A549 (cell line): ENCODE data around the gene PRSS1. TPM values are rescaled to one million over a fixed set of nuclear protein-coding genes. Genes with fewer than 3 reads are reported as not detected.

Experiments
- ATAC-seq, 2 experiments: fragments of 200-7000 bp in 1 of 2; fragments of >200 bp in 1 of 2; cut with Nextera tagmentation in 1 of 2; cut with Tn5 transposase in 1 of 2; 3 replicates each; pipeline versions ENCODE4 v1.8.0 to v1.9.1; 2018 to 2020; ENCODE audit warnings: mild to moderate bottlenecking in 1 of 2, moderate library complexity in 1 of 2
- CTCF ChIA-PET: fragments of 300-600 bp; sonication (Branson Sonifier 250); formaldehyde crosslinking; extraction: SDS; loops from one replicate; lab custom pipeline; 2021; ENCODE audit warnings: antibody characterized with exemption, inconsistent platforms; lab: Yijun Ruan, JAX
- POLR2A ChIA-PET: fragments of 350-600 bp; formaldehyde crosslinking; extraction: SDS; loops from one replicate; lab custom pipeline; 2021; ENCODE audit warnings: antibody characterized with exemption, inconsistent platforms; lab: Yijun Ruan, JAX
- DNase-seq, 2 experiments: peaks; one replicate each; pipeline versions ENCODE4 v3.0.0 to v3.0.0-alpha.2; 2011 to 2016; ENCODE audit warnings: low read depth in 1 of 2, low spot score in 1 of 2
- FAIRE-seq: peaks from 2 replicates; lab custom pipeline; 2011; peaks lifted over from hg19 to GRCh38; lab: Jason Lieb, UNC
- H3K27ac ChIP-seq, 2 experiments: fragments of >200 bp; sonication (Bioruptor Twin); formaldehyde crosslinking; 3 replicates each; pipeline ENCODE4 v1.5.1; 2016 to 2017
- H3K4me1 ChIP-seq: fragments of >200 bp; sonication (Bioruptor Twin); formaldehyde crosslinking; 3 replicates; pipeline ENCODE4 v1.6.1; 2016
- H3K4me2 ChIP-seq: fragments of >200 bp; sonication (Bioruptor Twin); formaldehyde crosslinking; 3 replicates; pipeline ENCODE4 v1.6.1; 2016
- H3K4me3 ChIP-seq: fragments of >200 bp; sonication (Bioruptor Twin); formaldehyde crosslinking; 3 replicates; pipeline ENCODE4 v1.5.1; 2016
- H3K9me3 ChIP-seq: fragments of >200 bp; sonication (Bioruptor Twin); formaldehyde crosslinking; 3 replicates; pipeline ENCODE4 v1.6.1; 2016
- ATOH8 ChIP-seq: fragments of 250-450 bp; sonication (Bioruptor Pico); IDR thresholded peaks from 2 replicates; pipeline ENCODE4 v1.5.0; 2020; ENCODE audit warnings: low read depth, mild to moderate bottlenecking, moderate library complexity
- BHLHE40 ChIP-seq: IDR thresholded peaks from 2 replicates; pipeline ENCODE4 v1.6.1; 2012; ENCODE audit warnings: low read depth, low read length, inconsistent platforms
- CEBPB ChIP-seq, 2 experiments: fragments of >200 bp in 1 of 2; sonication (Bioruptor Twin) in 1 of 2; formaldehyde crosslinking in 1 of 2; IDR thresholded peaks; 2 replicates each; pipeline ENCODE4 v1.6.1; 2012 to 2016
- CHD4 ChIP-seq: fragments of 200-600 bp; sonication (generic); IDR thresholded peaks from 2 replicates; pipeline ENCODE4 v1.6.1; 2016; ENCODE audit warnings: antibody characterized with exemption, mild to moderate bottlenecking, borderline replicate concordance
- E2F6 ChIP-seq: IDR thresholded peaks from 2 replicates; pipeline ENCODE4 v1.6.1; 2012; ENCODE audit warnings: low read depth, borderline replicate concordance
- EHF ChIP-seq: fragments of 250-450 bp; sonication (Bioruptor Pico); IDR thresholded peaks from 2 replicates; pipeline ENCODE4 v1.5.0; 2020; ENCODE audit warnings: mild to moderate bottlenecking
- EHMT2 ChIP-seq: fragments of 200-600 bp; sonication (generic); IDR thresholded peaks from 2 replicates; pipeline ENCODE4 v1.6.1; 2016; ENCODE audit warnings: antibody characterized with exemption, low read depth, mild to moderate bottlenecking, moderate library complexity
- ELK1 ChIP-seq: fragments of 150-350 bp; IDR thresholded peaks from 2 replicates; pipeline ENCODE4 v1.6.1; 2014; ENCODE audit warnings: low read depth, mild to moderate bottlenecking, low read length
- ESRRA ChIP-seq: fragments of 150-350 bp; IDR thresholded peaks from 2 replicates; pipeline ENCODE4 v1.6.1; 2014; ENCODE audit warnings: mild to moderate bottlenecking, low read length, borderline replicate concordance
- HOXA7 ChIP-seq: fragments of 250-450 bp; sonication (Bioruptor Pico); IDR thresholded peaks from 2 replicates; pipeline ENCODE4 v1.5.0; 2020; ENCODE audit warnings: mild to moderate bottlenecking, moderate library complexity
- PHF8 ChIP-seq: fragments of 200-600 bp; sonication (generic); IDR thresholded peaks from 2 replicates; pipeline ENCODE4 v1.6.1; 2016; ENCODE audit warnings: low read depth, mild to moderate bottlenecking, antibody characterized with exemption, moderate library complexity, borderline replicate concordance
- RAD21 ChIP-seq, 2 experiments: fragments of >200 bp in 1 of 2; sonication (Bioruptor Twin) in 1 of 2; formaldehyde crosslinking in 1 of 2; IDR thresholded peaks in 1 of 2; conservative IDR thresholded peaks in 1 of 2; 2 replicates in 1 of 2; 3 replicates in 1 of 2; pipeline ENCODE4 v1.6.1; 2012 to 2018; ENCODE audit warnings: inconsistent platforms in 1 of 2
- RCOR1 ChIP-seq: fragments of 150-350 bp; IDR thresholded peaks from 2 replicates; pipeline ENCODE4 v1.6.1; 2014; ENCODE audit warnings: antibody characterized with exemption, low read length, low read depth
- REST ChIP-seq: fragments of 200-600 bp; sonication (generic); IDR thresholded peaks from 2 replicates; pipeline ENCODE4 v1.6.1; 2016; ENCODE audit warnings: antibody characterized with exemption, mild to moderate bottlenecking, moderate library complexity
- RFX5 ChIP-seq: fragments of 450-650 bp; IDR thresholded peaks from 2 replicates; pipeline ENCODE4 v1.7.1; 2014; ENCODE audit warnings: antibody characterized with exemption, mild to moderate bottlenecking, moderate library complexity
- TP53 ChIP-seq: fragments of 250-450 bp; sonication (Bioruptor Pico); IDR thresholded peaks from 2 replicates; pipeline ENCODE4 v1.5.0; 2021; ENCODE audit warnings: mild to moderate bottlenecking, moderate library complexity
- ZC3H11A ChIP-seq: fragments of 450-650 bp; IDR thresholded peaks from 2 replicates; pipeline ENCODE4 v1.6.1; 2014; ENCODE audit warnings: antibody characterized with exemption, mild to moderate bottlenecking
- ZFP36 ChIP-seq: fragments of 450-650 bp; IDR thresholded peaks from 2 replicates; pipeline ENCODE4 v1.6.1; 2014; ENCODE audit warnings: borderline replicate concordance; ENCODE audit not compliant: partially characterized antibody
- WGBS: methylation state at CpG from one replicate; pipeline ENCODE4 v1.1.6; 2017; ENCODE audit errors: missing lambda C conversion rate; 5-methylcytosine and 5-hydroxymethylcytosine counted together
- polyA plus RNA-seq, 4 experiments: library from polyadenylated mRNA; depleted of rRNA in 3 of 4; stranded (reverse); fragments of >200 nt; fragmentation: RNase III in 1 of 4; extraction: RNeasy Plus Mini Kit Qiagen cat#74134 plus additional on column Dnase treatment in 1 of 4; gene quantifications; 2 replicates in 3 of 4; 3 replicates in 1 of 4; pipeline ENCODE4 v1.2.3, GENCODE V29; 2011 to 2017

PRSS1 gene
- polyA plus RNA-seq, 2 of the 4 experiments (the other 2 are of a cell fraction): not detected

GRCh38 chr7:142795339-142795863, 46.1 kb downstream of the PRSS1 start (continued):
- no peak for TF ChIP-seq EHF (CRISPR knock-in tag)
- no peak for TF ChIP-seq EHMT2

- Histone ChIP-seq H3K4me2 (no peak overlapping the region), H3K27ac (no peak overlapping the region), H3K4me1 (no peaks in the 10 kb centered on the region), H3K9me3 (no peaks in the 10 kb centered on the region), H3K4me3 (no peak overlapping the region)
- ChIA-PET POLR2A (no interaction called here), CTCF (interaction anchor here (1.4 to 3.8 kb wide), 3 partner anchors 11 to 15 kb away, joined by 4 to 21 read pairs (median 5); no protein-coding TSS in a partner anchor)
- DNase-seq (no peak), ATAC-seq (no peak), FAIRE-seq (no peak)
- WGBS: 35% methylated on average over 9 of the region's 9 CpGs
- TF ChIP-seq RFX5: no peak
- no peak for TF ChIP-seq PHF8
- TF ChIP-seq ZFP36: no peak
- no peak for TF ChIP-seq TP53 (CRISPR knock-in tag)
- TF ChIP-seq RAD21 (conservative IDR thresholded peaks at IDR 0.05 in 1 of 2, IDR thresholded peaks at IDR 0.05 in 1 of 2): no peak
- no peak for TF ChIP-seq HOXA7 (CRISPR knock-in tag)
- no peak for TF ChIP-seq E2F6
Measured at GRCh38 chr7:142796001-142796500, 46.8 kb downstream of the PRSS1 start.

GRCh38 chr7:142796501-142797390, 47.5 kb downstream of the PRSS1 start:
- ATAC-seq (peak in 1 of 2 experiments; percentile 43; a peak in 3 of 6 replicates), DNase-seq (no peak), FAIRE-seq (no peak)
- Histone ChIP-seq H3K27ac (no peak overlapping the region), H3K4me1 (no peaks in the 10 kb centered on the region), H3K4me2 (no peak overlapping the region), H3K9me3 (no peaks in the 10 kb centered on the region), H3K4me3 (no peak overlapping the region)
- ChIA-PET POLR2A (no interaction called here), CTCF (interaction anchor here (1.4 to 3.8 kb wide), 5 partner anchors 11 to 261 kb away, joined by 4 to 21 read pairs (median 5); no protein-coding TSS in a partner anchor)
- 36% methylated on average over 34 of the region's 74 CpGs for WGBS
- TF ChIP-seq EHMT2 (no peak), RCOR1 (no peak), ELK1 (no peak), CEBPB (IDR thresholded peaks at IDR 0.05) (no peak), BHLHE40 (no peak), CHD4 (no peak), ZC3H11A (no peak), ATOH8 (CRISPR knock-in tag) (no peak), HOXA7 (CRISPR knock-in tag) (no peak), REST (no peak), ESRRA (no peak)
- TF ChIP-seq, all 56 proteins: peak for 0
